Mesothelial cell of epicardium (in vitro differentiated cells): ENCODE data around the gene KRTAP19-3. TPM values are rescaled to one million over a fixed set of nuclear protein-coding genes. Genes with fewer than 3 reads are reported as not detected.

ENCODE experiments used
- DNase-seq, 2 experiments: peaks; one replicate each; pipeline ENCODE4 v3.0.0; 2021; ENCODE audit warnings: low spot score in 2 of 2; ENCODE audit not compliant: unreplicated experiment in 2 of 2
- H3K27ac Mint-ChIP-seq: 2 replicates; pipeline ENCODE4 v1.8.0; 2021; ENCODE audit warnings: mixed read lengths
- H3K27me3 Mint-ChIP-seq: 2 replicates; pipeline ENCODE4 v1.8.0; 2021; ENCODE audit warnings: low read depth, mixed read lengths
- H3K36me3 Mint-ChIP-seq: 2 replicates; pipeline ENCODE4 v1.8.0; 2021; ENCODE audit warnings: mixed read lengths
- H3K4me1 Mint-ChIP-seq: 2 replicates; pipeline ENCODE4 v1.8.0; 2021; ENCODE audit warnings: mixed read lengths
- H3K4me3 Mint-ChIP-seq: 2 replicates; pipeline ENCODE4 v1.8.0; 2021; ENCODE audit warnings: mild to moderate bottlenecking, moderate library complexity, mixed read lengths
- H3K9me3 Mint-ChIP-seq: 2 replicates; pipeline ENCODE4 v1.8.0; 2021; ENCODE audit warnings: mixed read lengths
- total RNA-seq: library from RNA; stranded (reverse); gene quantifications from 3 replicates; pipeline ENCODE4 v1.2.1, GENCODE V29; 2021
- TF ChIP-seq, protein P1 (sequence below): fragments of 200-600 bp; sonication (generic); IDR thresholded peaks from one replicate; pipeline ENCODE4 v1.5.0; 2021; ENCODE audit warnings: antibody characterized with exemption; ENCODE audit not compliant: unreplicated experiment

KRTAP19-3 gene
- total RNA-seq, 1 donor from 2014 or later, result not detected

DNA sequence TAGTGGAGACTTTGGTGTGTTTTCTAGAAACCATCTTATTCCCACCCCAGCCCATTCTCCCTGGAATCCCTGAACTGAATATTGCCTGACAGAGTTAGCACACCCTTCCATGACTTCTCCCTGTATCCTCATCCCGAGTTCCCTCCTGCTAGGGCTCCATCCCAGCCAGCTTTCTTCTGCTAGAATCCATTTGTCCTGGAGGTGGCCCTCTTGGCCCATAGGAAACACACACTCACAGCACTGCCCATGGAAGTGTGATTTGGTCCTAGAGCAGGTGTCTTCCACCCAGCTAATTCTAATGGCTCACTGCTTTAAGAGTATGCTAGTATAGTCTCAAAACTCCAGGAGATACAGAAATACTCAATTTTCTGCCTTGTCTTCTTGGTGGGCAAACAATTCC is 47.6 kb downstream of the KRTAP19-3 start:
- Mint-ChIP-seq H3K4me1 (no peaks in the 10 kb centered on the region), H3K4me3 (no peak overlapping the region), H3K27me3 (peaks cover 4% of the 10 kb centered on the region), H3K27ac (no peak overlapping the region), H3K36me3 (no peaks in the 10 kb centered on the region), H3K9me3 (no peaks in the 10 kb centered on the region)
- TF ChIP-seq, protein P1, sequence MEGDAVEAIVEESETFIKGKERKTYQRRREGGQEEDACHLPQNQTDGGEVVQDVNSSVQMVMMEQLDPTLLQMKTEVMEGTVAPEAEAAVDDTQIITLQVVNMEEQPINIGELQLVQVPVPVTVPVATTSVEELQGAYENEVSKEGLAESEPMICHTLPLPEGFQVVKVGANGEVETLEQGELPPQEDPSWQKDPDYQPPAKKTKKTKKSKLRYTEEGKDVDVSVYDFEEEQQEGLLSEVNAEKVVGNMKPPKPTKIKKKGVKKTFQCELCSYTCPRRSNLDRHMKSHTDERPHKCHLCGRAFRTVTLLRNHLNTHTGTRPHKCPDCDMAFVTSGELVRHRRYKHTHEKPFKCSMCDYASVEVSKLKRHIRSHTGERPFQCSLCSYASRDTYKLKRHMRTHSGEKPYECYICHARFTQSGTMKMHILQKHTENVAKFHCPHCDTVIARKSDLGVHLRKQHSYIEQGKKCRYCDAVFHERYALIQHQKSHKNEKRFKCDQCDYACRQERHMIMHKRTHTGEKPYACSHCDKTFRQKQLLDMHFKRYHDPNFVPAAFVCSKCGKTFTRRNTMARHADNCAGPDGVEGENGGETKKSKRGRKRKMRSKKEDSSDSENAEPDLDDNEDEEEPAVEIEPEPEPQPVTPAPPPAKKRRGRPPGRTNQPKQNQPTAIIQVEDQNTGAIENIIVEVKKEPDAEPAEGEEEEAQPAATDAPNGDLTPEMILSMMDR, result no peak
- DNase-seq, result no peak

DNA sequence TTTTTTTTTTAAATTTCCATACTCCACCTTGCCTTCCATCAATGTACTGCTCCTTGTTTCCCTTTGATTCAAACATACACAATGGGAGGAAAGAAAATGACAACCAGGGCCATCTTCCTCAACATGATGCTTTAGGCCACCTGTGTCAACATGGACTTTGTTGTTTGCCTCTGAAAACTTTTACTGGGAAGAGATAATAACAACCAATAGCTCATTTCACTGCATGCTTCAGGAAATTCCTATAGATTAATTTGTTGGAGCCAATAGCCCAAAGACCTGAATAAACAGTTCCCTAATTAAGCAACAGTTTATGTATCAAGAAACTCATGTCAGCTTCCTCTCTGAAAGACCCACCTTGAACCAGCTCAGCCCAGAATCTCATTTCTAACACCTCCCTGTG is 48.6 kb downstream of the KRTAP19-3 start:
- Mint-ChIP-seq H3K27me3 (peaks cover 4% of the 10 kb centered on the region), H3K9me3 (no peaks in the 10 kb centered on the region), H3K36me3 (no peaks in the 10 kb centered on the region), H3K27ac (no peak overlapping the region), H3K4me1 (peaks cover 7% of the 10 kb centered on the region), H3K4me3 (no peak overlapping the region)
- no peak for DNase-seq
- TF ChIP-seq, protein P1, result no peak

Other genes starting within 250 kb of the KRTAP19-3 start
- gene KRTAP24-1, start 209.1 kb downstream of the KRTAP19-3 start, total RNA-seq, result not detected in 3 replicates
- not detected in 3 replicates for gene KRTAP25-1, start 202.5 kb downstream of the KRTAP19-3 start, total RNA-seq
- not detected in 3 replicates for gene KRTAP26-1, start 171.7 kb downstream of the KRTAP19-3 start, total RNA-seq
- not detected in 3 replicates for gene KRTAP27-1, start 154.3 kb downstream of the KRTAP19-3 start, total RNA-seq
- not detected in 3 replicates for gene KRTAP23-1, start 143.4 kb downstream of the KRTAP19-3 start, total RNA-seq
- gene KRTAP13-2, start 119.7 kb downstream of the KRTAP19-3 start, total RNA-seq, result not detected in 3 replicates
- not detected in 3 replicates for gene KRTAP13-1, start 96.0 kb downstream of the KRTAP19-3 start, total RNA-seq
- not detected in 3 replicates for gene KRTAP13-3, start 66.1 kb downstream of the KRTAP19-3 start, total RNA-seq
- gene KRTAP13-4, start 61.8 kb downstream of the KRTAP19-3 start, total RNA-seq, result not detected in 3 replicates
- gene KRTAP15-1, start 51.7 kb downstream of the KRTAP19-3 start, total RNA-seq, result not detected in 3 replicates
- not detected in 3 replicates for gene KRTAP19-1, start 11.6 kb downstream of the KRTAP19-3 start, total RNA-seq
- gene KRTAP19-2, start 4.6 kb downstream of the KRTAP19-3 start, total RNA-seq, result not detected in 3 replicates
- not detected in 3 replicates for gene KRTAP19-4, start 5.2 kb upstream of the KRTAP19-3 start, total RNA-seq
- gene KRTAP19-5, start 10.1 kb upstream of the KRTAP19-3 start, total RNA-seq, result not detected in 3 replicates
- gene KRTAP19-6, start 49.9 kb upstream of the KRTAP19-3 start, total RNA-seq, result not detected in 3 replicates
- not detected in 3 replicates for gene KRTAP19-7, start 69.3 kb upstream of the KRTAP19-3 start, total RNA-seq
- not detected in 3 replicates for gene KRTAP22-2, start 98.4 kb upstream of the KRTAP19-3 start, total RNA-seq
- not detected in 3 replicates for gene KRTAP6-3, start 100.4 kb upstream of the KRTAP19-3 start, total RNA-seq
- gene KRTAP6-2, start 106.9 kb upstream of the KRTAP19-3 start, total RNA-seq, result not detected in 3 replicates
- gene KRTAP22-1, start 109.1 kb upstream of the KRTAP19-3 start, total RNA-seq, result not detected in 3 replicates
- gene KRTAP6-1, start 121.9 kb upstream of the KRTAP19-3 start, total RNA-seq, result not detected in 3 replicates
- gene KRTAP20-1, start 124.4 kb upstream of the KRTAP19-3 start, total RNA-seq, result not detected in 3 replicates
- gene KRTAP20-4, start 128.6 kb upstream of the KRTAP19-3 start, total RNA-seq, result not detected in 3 replicates
- gene KRTAP20-2, start 143.2 kb upstream of the KRTAP19-3 start, total RNA-seq, result not detected in 3 replicates
- gene KRTAP20-3, start 150.9 kb upstream of the KRTAP19-3 start, total RNA-seq, result not detected in 3 replicates
- not detected in 3 replicates for gene KRTAP21-3, start 226.8 kb upstream of the KRTAP19-3 start, total RNA-seq